A673 (cell line): Measurements from ENCODE around the gene ANKRD13A. TPM values are rescaled to one million over a fixed set of nuclear protein-coding genes. Genes with fewer than 3 reads are reported as not detected.

ENCODE experiments used
- BruUV-seq: library from RNA; stranded (reverse); fragments of 400-500 nt; replicated peaks from 2 replicates; lab custom pipeline; 2021; lab: Mats Ljungman, UMichigan
- CTCF ChIA-PET: fragments of 300-600 bp; sonication (Branson Sonifier 250); formaldehyde crosslinking; loops from one replicate; lab custom pipeline; 2022; ENCODE audit warnings: antibody characterized with exemption; lab: Charles Lee
- POLR2A ChIA-PET: fragments of 300-600 bp; sonication (Branson Sonifier 250); formaldehyde crosslinking; loops from one replicate; lab custom pipeline; 2022; ENCODE audit warnings: antibody characterized with exemption; ENCODE audit not compliant: low non-redundant PET; lab: Charles Lee
- DNase-seq: peaks from one replicate; pipeline ENCODE4 v3.0.0-alpha.2; 2015; ENCODE audit warnings: low spot score
- H3K27ac ChIP-seq: fragments of 200-600 bp; sonication (generic); 2 replicates; pipeline ENCODE4 v1.5.1; 2016; ENCODE audit warnings: mixed run types, low read depth, mild to moderate bottlenecking, mixed read lengths, antibody characterized with exemption, low read length; ENCODE audit not compliant: poor library complexity, severe bottlenecking
- H3K27me3 ChIP-seq: fragments of 200-600 bp; sonication (generic); replicated peaks from 2 replicates; pipeline ENCODE4 v1.6.1; 2017; ENCODE audit warnings: mixed run types, low read depth, mild to moderate bottlenecking, mixed read lengths, antibody characterized with exemption, low read length; ENCODE audit not compliant: insufficient read depth, poor library complexity
- H3K36me3 ChIP-seq: fragments of 200-600 bp; sonication (generic); 2 replicates; pipeline ENCODE4 v1.6.1; 2016; ENCODE audit warnings: mixed run types, mild to moderate bottlenecking, mixed read lengths, antibody characterized with exemption, low read length; ENCODE audit not compliant: insufficient read depth, poor library complexity, severe bottlenecking
- H3K4me1 ChIP-seq: fragments of 200-600 bp; sonication (generic); 2 replicates; pipeline ENCODE4 v1.6.1; 2017; ENCODE audit warnings: mixed run types, mild to moderate bottlenecking, mixed read lengths, antibody characterized with exemption, low read length; ENCODE audit not compliant: insufficient read depth, poor library complexity, severe bottlenecking
- H3K4me3 ChIP-seq: fragments of 200-600 bp; sonication (generic); 2 replicates; pipeline ENCODE4 v1.5.1; 2016; ENCODE audit warnings: low read depth, mixed run types, mild to moderate bottlenecking, mixed read lengths, low read length; ENCODE audit not compliant: poor library complexity, severe bottlenecking
- H3K9me3 ChIP-seq: fragments of 200-600 bp; sonication (generic); 2 replicates; pipeline ENCODE4 v1.6.1; 2016; ENCODE audit warnings: mixed run types, low read depth, mild to moderate bottlenecking, mixed read lengths, antibody characterized with exemption, low read length; ENCODE audit not compliant: poor library complexity, severe bottlenecking
- EZH2 ChIP-seq: fragments of 200-600 bp; sonication (generic); IDR thresholded peaks from 2 replicates; pipeline ENCODE4 v1.6.1; 2017; ENCODE audit warnings: borderline replicate concordance, low read depth, mild to moderate bottlenecking, mixed read lengths, antibody characterized with exemption, low read length; ENCODE audit not compliant: poor library complexity, severe bottlenecking
- intact Hi-C: fragments of 100-400 bp; cut with micrococcal nuclease; formaldehyde crosslinking; loops from one replicate; pipeline ENCODE4 v1.10.0; 2022; ENCODE audit not compliant: unreplicated experiment
- total RNA-seq: library from RNA; stranded (reverse); gene quantifications from 2 replicates; pipeline ENCODE4 v1.2.3, GENCODE V29; 2021
- TF ChIP-seq, protein P1 (sequence below): fragments of 300-800, 200-600 bp; sonication (generic); conservative IDR thresholded peaks from 2 replicates; pipeline ENCODE4 v1.5.1; 2017; ENCODE audit warnings: low read depth, mild to moderate bottlenecking, antibody characterized with exemption, low read length, moderate library complexity, mixed read lengths

The ANKRD13A gene
- total RNA-seq, 1 experiment from 2014 or later, result 19.8 TPM

DNA sequence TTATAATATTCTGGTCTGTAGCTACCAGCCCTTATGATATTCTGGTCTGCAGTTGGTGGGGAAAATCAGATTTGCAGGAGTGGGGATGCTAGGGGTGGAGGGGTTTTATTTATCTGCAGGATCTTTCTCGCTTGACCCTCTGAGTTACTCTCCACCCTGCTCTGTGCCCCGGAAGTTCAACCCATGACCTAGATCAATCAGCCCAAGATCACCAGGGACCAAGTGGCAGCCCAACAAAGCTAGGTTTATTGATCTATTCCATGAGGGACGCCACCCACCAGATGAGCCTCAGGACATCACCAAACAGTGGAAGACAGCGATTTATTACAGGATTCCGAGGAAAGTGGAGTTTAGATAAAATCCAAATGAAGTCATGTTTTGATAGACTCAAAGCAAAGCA, 74.9 kb downstream of the ANKRD13A start:
- Histone ChIP-seq H3K36me3 (no peaks in the 10 kb centered on the region), H3K4me1 (no peaks in the 10 kb centered on the region), H3K27me3 (no peaks in the 10 kb centered on the region), H3K9me3 (no peaks in the 10 kb centered on the region), H3K27ac (no peak overlapping the region), H3K4me3 (no peak overlapping the region)
- CTCF ChIA-PET, result no interaction called here
- no peak for DNase-seq
- POLR2A ChIA-PET, result interaction anchor here (0.6 kb wide), 1 partner anchor 671 kb away, joined by 3 read pairs; no protein-coding TSS in a partner anchor
- no peak for TF ChIP-seq EZH2
- TF ChIP-seq, protein P1, sequence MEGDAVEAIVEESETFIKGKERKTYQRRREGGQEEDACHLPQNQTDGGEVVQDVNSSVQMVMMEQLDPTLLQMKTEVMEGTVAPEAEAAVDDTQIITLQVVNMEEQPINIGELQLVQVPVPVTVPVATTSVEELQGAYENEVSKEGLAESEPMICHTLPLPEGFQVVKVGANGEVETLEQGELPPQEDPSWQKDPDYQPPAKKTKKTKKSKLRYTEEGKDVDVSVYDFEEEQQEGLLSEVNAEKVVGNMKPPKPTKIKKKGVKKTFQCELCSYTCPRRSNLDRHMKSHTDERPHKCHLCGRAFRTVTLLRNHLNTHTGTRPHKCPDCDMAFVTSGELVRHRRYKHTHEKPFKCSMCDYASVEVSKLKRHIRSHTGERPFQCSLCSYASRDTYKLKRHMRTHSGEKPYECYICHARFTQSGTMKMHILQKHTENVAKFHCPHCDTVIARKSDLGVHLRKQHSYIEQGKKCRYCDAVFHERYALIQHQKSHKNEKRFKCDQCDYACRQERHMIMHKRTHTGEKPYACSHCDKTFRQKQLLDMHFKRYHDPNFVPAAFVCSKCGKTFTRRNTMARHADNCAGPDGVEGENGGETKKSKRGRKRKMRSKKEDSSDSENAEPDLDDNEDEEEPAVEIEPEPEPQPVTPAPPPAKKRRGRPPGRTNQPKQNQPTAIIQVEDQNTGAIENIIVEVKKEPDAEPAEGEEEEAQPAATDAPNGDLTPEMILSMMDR, result no peak
- intact Hi-C loops, result no loop called here
- no TSS peak for BruUV-seq

DNA sequence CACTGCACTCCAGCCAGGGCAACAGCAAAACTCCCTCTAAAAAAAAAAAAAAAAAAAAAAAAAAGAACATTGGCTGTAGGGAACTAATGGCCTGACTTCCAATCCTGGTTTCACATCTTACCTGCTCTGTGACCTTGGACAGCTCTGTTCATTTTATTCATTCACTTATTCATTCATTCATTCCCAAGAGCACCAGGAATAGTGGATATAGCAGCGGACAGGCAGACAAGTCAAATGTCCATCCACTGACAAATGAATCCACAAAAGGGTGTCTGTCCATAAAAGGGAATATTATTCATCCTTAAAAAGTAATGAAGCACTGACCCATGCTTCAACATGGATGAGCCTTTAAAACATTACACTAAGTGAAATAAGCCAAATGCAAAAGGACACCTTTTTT, 76.7 kb downstream of the ANKRD13A start:
- CTCF ChIA-PET, result interaction anchor here (0.6 kb wide), 1 partner anchor 374 kb away, joined by 3 read pairs; no protein-coding TSS in a partner anchor
- no peaks in the 10 kb centered on the region for H3K4me1 ChIP-seq
- intact Hi-C loops, result no loop called here
- TF ChIP-seq EZH2, result no peak
- TF ChIP-seq, protein P1, result no peak
- no peaks in the 10 kb centered on the region for H3K27me3 ChIP-seq
- POLR2A ChIA-PET, result no interaction called here
- no peak for DNase-seq
- no peak overlapping the region for H3K4me3 ChIP-seq
- H3K27ac ChIP-seq, result no peak overlapping the region
- H3K36me3 ChIP-seq, result no peaks in the 10 kb centered on the region
- H3K9me3 ChIP-seq, result no peaks in the 10 kb centered on the region
- BruUV-seq, result no TSS peak

DNA sequence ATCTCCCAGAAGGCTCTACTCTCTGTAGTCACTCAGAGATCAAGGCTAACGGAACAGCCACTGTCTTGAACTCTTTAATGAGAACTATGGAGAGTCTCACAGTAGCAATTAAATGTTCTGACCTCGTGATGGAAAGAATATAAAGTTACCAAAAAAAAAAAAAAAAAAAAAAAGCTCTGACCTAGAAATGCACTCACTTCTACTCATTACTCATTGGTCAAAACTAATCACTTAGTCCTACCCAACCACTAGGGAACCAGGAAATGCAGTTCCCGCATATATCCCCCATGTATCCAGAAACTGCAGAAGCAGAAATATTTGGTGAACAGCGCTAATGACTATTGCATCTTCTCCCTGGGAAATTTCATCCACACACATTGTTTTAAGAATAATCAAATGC, 78.6 kb downstream of the ANKRD13A start:
- no peak overlapping the region for H3K4me3 ChIP-seq
- TF ChIP-seq, protein P1, result no peak
- no peak for TF ChIP-seq EZH2
- ChIA-PET CTCF (no interaction called here), POLR2A (no interaction called here)
- no TSS peak for BruUV-seq
- no peaks in the 10 kb centered on the region for H3K27me3 ChIP-seq
- no peaks in the 10 kb centered on the region for H3K4me1 ChIP-seq
- H3K27ac ChIP-seq, result no peak overlapping the region
- H3K36me3 ChIP-seq, result no peaks in the 10 kb centered on the region
- intact Hi-C loops, result no loop called here
- H3K9me3 ChIP-seq, result no peaks in the 10 kb centered on the region
- no peak for DNase-seq
